Bronchial epithelial cell (primary cell): ENCODE measurements around the gene EIF3F. TPM values are rescaled to one million over a fixed set of nuclear protein-coding genes. Genes with fewer than 3 reads are reported as not detected.

ENCODE experiments used
- DNase-seq: peaks from one replicate; pipeline ENCODE4 v3.0.0-alpha.2; 2010; ENCODE audit warnings: low read depth
- FAIRE-seq: peaks from 2 replicates; lab custom pipeline; 2011; peaks lifted over from hg19 to GRCh38; lab: Jason Lieb, UNC
- H3K27me3 ChIP-seq: 2 replicates; pipeline ENCODE4 v1.5.1; 2011; ENCODE audit warnings: low read length; ENCODE audit not compliant: control insufficient read depth, insufficient read depth
- H3K36me3 ChIP-seq: 2 replicates; pipeline ENCODE4 v1.5.1; 2011; ENCODE audit warnings: low read length; ENCODE audit not compliant: control insufficient read depth, insufficient read depth
- H3K4me3 ChIP-seq: 2 replicates; pipeline ENCODE4 v1.5.1; 2011; ENCODE audit warnings: mild to moderate bottlenecking, low read depth, low read length, control low read depth
- CTCF ChIP-seq: IDR thresholded peaks from 2 replicates; pipeline ENCODE4 v1.5.1; 2011; ENCODE audit warnings: mild to moderate bottlenecking, moderate library complexity, low read length, control low read depth, inconsistent platforms; ENCODE audit not compliant: insufficient read depth, severe bottlenecking
- total RNA-seq: library from RNA; depleted of rRNA; stranded (reverse); fragments of >200 nt; gene quantifications from 2 replicates; pipeline ENCODE4 v1.2.1, GENCODE V29; 2014

EIF3F gene
- total RNA-seq, 1 donor from 2014 or later: 222 TPM

DNA sequence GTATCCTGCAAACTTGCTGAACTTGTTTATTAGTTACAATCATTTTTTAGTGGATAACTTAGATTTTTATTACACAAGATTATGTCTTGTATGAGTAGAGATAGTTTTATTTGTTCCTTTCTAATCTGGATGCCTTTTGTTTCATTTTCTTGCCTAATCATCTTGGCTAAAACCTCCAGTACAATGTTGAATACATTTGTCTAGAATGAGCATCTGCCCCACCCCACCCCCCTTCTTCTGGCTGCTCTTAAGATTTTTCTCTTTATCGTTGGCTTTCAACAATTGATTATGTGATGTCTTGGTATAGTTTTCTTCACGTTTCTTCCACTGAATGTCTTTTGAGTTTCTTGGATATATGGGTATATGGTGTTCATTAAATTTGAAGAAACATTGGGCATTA, 56.6 kb downstream of the EIF3F start:
- FAIRE-seq (no peak), DNase-seq (no peak)
- no peaks in the 10 kb centered on the region for H3K36me3 ChIP-seq
- peaks cover 4% of the 10 kb centered on the region for H3K27me3 ChIP-seq
- TF ChIP-seq CTCF: no peak
- no peak overlapping the region for H3K4me3 ChIP-seq

GRCh38 chr11:8045839-8046238, 58.7 kb downstream of the EIF3F start:
- FAIRE-seq: no peak
- no peak for TF ChIP-seq CTCF
- H3K36me3 ChIP-seq: no peaks in the 10 kb centered on the region
- no peak overlapping the region for H3K4me3 ChIP-seq
- H3K27me3 ChIP-seq: peaks cover 4% of the 10 kb centered on the region
- no peak for DNase-seq

- Histone ChIP-seq H3K27me3 (peaks cover 4% of the 10 kb centered on the region), H3K36me3 (no peaks in the 10 kb centered on the region), H3K4me3 (no peak overlapping the region)
- DNase-seq: no peak
- no peak for TF ChIP-seq CTCF
- FAIRE-seq: no peak
Measured at GRCh38 chr11:8047382-8047781, 60.2 kb downstream of the EIF3F start.

GRCh38 chr11:8049084-8049483, 61.9 kb downstream of the EIF3F start:
- peaks cover 4% of the 10 kb centered on the region for H3K27me3 ChIP-seq

More at GRCh38 chr11:8049084-8049483, 61.9 kb downstream of the EIF3F start:
- Histone ChIP-seq H3K36me3 (no peaks in the 10 kb centered on the region), H3K4me3 (no peak overlapping the region)
- TF ChIP-seq CTCF: no peak
- DNase-seq (no peak), FAIRE-seq (no peak)

Other genes starting within 250 kb of the EIF3F start
- gene OR5P2, start 190.4 kb upstream of the EIF3F start, total RNA-seq: not detected in 2 replicates
- gene OR5P3, start 156.5 kb upstream of the EIF3F start, total RNA-seq: 0.13 TPM in 1 of 2 replicates, not detected in the other
- not detected in 2 replicates for gene OR10A6, start 56.1 kb upstream of the EIF3F start, total RNA-seq
- not detected in 2 replicates for gene OR10A3, start 45.6 kb upstream of the EIF3F start, total RNA-seq
- under 0.01 and 3.1 TPM in 2 replicates for gene NLRP10, start 21.9 kb upstream of the EIF3F start, total RNA-seq
- gene TUB, start 93.9 kb downstream of the EIF3F start, total RNA-seq: 0.13 and 0.26 TPM in 2 replicates
- gene RIC3, start 181.7 kb downstream of the EIF3F start, total RNA-seq: 0.26 TPM in 2 replicates